ENCODE data around the gene ABTB1.

Gene ABTB1

GRCh38 chr3:127706785-127707351 lies 34.1 kb downstream of the ABTB1 start:
- DNase-seq (ENCODE audit: low spot score), result no peak

GRCh38 chr3:127707851-127708411 lies 35.2 kb downstream of the ABTB1 start:
- DNase-seq (ENCODE audit: low spot score), result no peak

GRCh38 chr3:127708837-127709236 lies 36.1 kb downstream of the ABTB1 start:
- no peak for DNase-seq (ENCODE audit: low spot score)

DNA sequence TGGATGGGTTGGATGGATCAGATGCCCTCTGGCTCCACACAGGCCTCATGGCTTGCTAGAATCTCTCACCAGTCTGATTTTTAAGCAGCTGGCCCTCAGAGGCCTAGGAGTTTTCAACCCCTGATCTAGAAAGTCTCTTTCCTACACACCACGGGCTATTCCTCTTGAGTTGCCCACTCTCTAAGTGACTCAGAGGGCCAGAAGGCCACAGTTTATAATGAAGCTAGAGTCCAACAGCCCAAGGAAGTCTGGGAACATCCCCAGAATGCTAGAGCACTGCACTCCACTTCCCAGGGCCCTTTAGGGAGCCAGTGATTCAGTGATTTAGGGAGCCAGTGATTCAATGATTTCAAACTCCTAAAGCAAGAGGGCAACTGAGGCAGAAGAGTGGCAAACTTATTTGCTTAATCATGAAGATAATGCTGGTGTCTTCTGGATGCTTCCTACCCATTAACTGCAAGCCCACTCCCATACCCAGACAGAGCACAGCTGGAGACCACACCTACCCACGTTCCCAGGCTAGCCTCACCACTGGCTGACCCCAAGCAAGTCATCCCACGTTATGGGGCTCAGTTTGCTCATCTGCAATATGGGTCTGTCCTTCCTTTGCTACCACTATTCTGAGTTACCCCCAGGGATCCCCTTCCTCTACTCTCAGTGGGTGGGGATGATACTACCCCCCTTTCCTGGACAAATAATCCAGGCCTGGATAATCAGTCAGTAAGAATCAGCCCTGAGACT lies 36.7 kb downstream of the ABTB1 start:
- DNase-seq (ENCODE audit: low spot score), result no peak

DNA sequence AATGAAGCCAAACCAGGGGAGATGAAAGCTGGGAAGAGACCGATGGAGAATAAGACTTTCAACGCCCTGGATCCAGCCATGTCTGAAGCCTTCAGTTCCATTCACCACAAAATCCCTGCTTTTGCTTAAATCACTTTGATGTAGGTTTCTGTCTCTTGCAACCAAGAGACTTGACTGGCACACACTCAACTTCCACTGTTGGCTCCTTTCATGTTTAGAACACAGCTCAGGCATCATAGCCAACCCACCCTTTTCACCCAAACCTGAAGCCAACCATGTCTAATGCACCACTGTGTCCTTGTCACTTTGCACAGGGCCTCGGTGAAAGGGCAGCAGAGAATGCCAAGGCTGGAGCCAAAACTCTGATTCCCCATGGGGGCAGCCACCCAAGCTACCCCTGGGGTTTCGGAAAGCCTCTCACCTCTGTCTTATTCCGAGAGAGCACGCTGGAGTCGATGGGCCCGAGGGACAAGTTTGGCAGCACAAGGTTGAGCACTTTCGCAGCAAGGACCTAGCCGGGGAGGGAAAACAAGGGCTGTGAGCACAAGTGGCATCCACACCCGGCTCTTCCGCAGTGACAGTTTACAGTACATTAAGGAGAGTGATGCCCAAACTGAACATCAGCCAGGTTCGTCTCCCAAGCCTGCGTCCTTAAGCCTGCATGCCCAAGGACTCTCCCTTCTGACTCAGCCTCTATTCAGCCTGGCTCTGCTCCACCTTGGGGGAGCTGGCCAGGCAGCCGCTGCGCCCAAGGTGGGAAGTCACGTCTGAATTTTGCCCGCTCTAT lies 37.6 kb downstream of the ABTB1 start:
- DNase-seq (ENCODE audit: low spot score), result no peak

DNA sequence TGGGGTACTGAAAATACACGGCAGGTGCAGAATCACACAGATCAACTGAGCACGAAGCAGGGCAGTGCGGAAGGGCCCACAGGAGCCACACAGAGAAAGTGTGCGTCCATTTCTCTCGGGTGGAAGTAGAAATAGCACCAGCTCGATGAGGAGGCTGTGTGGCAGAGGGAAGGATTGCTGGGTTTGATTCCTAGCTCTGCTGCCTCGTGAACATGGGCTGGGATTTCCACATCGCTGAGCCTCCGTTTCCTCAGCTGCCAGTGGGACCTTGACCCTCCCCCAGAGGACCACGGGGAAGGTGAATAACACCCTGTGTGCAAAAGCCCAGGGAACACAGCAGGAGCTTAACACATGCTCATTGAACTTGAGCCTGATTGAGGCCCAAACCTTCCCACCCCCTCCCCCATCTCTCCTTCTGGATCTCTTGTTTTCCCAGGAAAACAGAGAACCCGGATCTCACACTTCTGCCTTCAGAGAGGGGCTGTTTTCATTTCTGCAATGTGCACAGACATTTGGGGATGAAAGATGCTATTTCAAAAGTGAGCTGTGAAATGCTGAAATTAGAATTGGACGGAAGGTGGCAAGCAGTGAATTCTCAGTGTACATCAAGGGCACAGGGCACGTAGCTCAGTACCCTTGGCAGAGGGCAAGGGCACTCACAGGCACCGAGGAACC lies 38.4 kb downstream of the ABTB1 start:
- DNase-seq (ENCODE audit: low spot score), result no peak

GRCh38 chr3:127711896-127712295 lies 39.1 kb downstream of the ABTB1 start:
- DNase-seq (ENCODE audit: low spot score), result no peak

DNA sequence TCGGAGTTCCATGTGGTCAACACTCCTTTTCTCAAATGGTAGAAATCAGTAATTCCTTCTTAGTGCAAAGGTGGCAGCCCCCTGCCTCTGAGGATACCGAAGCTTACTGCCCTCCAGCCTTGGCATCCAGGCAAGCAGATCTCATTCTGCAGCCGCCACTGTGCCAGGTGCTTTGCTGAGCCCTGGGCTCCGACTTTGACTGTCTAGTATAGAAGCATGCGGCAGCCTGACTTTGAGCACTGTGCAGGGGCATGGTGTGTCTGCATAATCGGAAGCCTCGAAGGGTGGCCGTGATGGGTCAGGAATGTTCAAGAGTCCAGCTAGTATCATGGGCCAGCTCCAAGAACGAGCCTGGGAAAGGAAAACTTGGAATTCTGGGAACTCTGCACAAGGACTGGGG lies 39.7 kb downstream of the ABTB1 start:
- DNase-seq (ENCODE audit: low spot score), result no peak

DNA sequence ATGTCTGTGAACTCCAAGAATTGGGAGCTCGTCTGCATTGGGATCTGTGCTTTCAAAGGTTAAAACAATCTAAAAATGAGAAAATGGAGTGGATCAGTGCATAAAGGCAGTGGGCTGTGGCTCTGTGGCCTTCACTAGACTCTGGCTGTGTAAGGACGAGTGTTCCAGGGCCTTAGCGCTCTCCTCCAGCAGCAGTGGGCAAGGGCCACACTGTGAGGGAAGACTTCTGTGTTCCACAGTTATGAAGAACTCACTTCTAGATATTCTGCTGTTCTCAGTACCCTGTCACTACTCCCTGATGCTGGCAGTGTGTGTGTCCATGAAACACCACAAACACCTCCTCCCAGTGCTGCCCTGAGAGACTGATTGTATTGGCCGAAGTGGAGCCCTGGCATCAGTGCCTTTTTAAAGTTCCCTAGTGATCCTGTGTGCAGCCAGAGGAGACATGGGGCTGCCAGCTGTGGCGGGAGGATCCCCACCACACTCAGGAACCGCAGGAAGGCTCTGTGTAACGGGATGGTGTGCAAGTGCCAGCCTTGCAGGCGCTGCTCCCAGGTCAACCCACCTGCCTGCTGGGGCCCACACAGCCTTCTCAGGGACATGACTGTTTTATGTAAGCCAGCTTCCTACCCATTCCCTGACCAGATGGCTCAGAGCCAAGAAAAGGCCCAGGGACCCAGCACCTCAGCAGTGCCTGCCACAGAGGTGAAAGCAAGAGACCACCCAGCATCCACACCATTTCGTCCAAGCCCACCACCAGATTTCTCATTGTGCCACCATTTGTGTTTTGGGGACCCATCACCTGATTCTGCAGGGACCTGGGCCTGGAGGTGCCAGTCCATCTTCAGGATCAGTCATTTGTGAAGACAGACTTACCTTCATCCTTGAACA lies 40.4 kb downstream of the ABTB1 start:
- DNase-seq (ENCODE audit: low spot score), result no peak

DNA sequence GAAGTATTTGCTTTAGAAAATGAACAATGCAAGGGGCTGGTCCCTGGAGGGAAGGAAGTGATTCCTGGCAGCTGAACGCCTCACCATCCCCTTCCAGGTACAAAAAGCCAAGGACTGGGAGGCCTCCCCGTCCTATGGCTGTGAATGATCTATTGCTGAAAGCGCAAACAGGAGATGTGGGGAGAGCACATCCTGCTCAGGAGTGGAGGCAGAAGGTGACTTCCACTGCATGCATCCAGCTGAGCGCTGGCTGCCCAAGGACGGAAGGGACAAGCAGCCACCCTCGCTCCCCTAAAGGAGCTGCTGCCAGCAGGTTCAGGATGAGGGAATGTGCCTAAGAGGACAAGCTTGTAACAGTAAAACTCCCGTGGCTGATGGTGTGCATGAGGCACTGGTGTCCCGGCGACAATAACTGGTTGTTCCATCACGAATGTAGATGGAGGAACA lies 41.4 kb downstream of the ABTB1 start:
- DNase-seq (ENCODE audit: low spot score), result no peak

GRCh38 chr3:127714866-127715265 lies 42.1 kb downstream of the ABTB1 start:
- no peak for DNase-seq (ENCODE audit: low spot score)

DNA sequence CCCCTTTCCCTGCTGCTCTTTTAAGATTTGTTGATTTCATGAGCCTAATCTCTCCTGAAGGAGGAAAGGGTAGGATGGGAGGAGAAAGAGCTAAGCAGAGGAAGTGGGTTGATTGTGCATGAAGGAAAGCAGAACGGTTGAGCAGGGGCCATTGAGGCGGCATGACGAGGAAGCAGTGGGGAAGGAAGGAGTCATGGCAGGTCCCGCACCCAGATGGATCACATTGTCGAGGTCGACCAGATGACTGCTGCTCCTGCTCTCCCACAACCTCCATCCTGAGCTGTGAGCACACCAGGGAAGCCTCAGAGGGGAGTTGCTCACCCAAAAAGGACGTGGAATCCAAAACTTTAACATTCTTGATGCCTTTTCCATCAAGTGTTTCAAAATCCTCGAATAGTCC lies 42.8 kb downstream of the ABTB1 start:
- no peak for DNase-seq (ENCODE audit: low spot score)

DNA sequence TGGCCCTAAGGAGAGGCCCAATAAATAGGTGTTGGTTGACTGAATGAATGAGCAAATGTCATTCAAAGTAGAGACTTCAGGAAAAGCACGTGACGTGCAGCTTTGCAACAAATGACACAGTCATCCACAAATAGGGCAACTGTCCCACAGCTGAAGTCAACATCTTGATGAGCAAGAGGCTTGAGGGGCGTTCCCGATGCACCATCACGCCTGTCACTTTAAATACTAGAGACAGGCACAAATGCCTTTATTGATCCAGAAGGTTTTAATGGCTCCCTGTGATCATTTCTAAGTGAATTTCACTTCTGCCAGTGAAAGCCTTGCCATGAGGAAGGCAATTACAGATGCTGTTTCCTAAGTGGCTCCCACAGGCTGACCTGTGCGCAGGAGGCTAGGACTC lies 43.6 kb downstream of the ABTB1 start:
- no peak for DNase-seq (ENCODE audit: low spot score)

GRCh38 chr3:127717357-127718244 lies 44.8 kb downstream of the ABTB1 start:
- DNase-seq (ENCODE audit: low spot score), result no peak

GRCh38 chr3:127718245-127718915 lies 45.6 kb downstream of the ABTB1 start:
- DNase-seq (ENCODE audit: low spot score), result no peak

GRCh38 chr3:127718916-127719290 lies 46.2 kb downstream of the ABTB1 start:
- no peak for DNase-seq (ENCODE audit: low spot score)

- no peak for DNase-seq (ENCODE audit: low spot score)
Observed at GRCh38 chr3:127719369-127719768, 46.6 kb downstream of the ABTB1 start.

DNA sequence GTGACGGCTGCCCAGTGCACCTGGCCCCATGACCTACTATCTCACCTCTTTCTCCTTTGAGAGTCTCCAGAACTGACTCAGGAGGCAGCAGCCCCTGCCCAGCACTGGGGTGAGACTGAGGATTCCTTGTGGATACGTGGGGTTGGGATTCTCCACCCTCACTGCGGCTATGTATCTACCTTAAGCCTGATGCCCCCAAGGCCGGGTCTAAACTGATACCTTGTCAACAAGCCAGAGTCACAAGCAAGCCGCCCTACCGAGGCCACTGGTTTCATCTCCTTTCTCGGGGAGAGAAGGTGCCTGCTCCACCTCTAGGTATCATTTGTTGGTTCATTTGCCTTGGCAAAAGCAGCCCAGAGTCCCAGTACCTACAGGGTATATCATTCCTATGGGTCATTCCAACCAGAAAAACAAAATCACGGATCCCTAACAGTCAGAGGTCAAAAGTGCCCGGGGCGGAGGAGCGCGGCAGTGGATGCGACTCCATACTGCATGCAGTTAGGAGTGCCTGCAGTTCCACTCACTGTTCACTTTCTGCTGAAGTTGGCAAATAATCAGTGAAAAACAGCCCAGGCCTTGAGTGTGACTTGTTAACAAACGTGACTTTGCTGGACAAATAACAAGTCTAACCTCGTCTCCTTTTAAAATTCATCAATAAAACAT lies 47.5 kb downstream of the ABTB1 start:
- DNase-seq (ENCODE audit: low spot score), result no peak
